GM11168 (cell line): ENCODE data around the gene POLD4.

Source experiments
- in situ Hi-C: fragments of 300-500 bp; cut with MboI; formaldehyde crosslinking; loops from one replicate; pipeline ENCODE4 v1.12.0; 2022; ENCODE audit warnings: low sequenced_read_pairs; ENCODE audit not compliant: unreplicated experiment

The POLD4 gene

GRCh38 chr11:67372321-67372992 lies 19.1 kb upstream of the POLD4 start:
- in situ Hi-C loops: no loop called here

- in situ Hi-C loops: no loop called here
Measured at GRCh38 chr11:67371911-67372320, 18.6 kb upstream of the POLD4 start.

- in situ Hi-C loops: no loop called here
Measured at GRCh38 chr11:67371189-67371910, 18.0 kb upstream of the POLD4 start.

- in situ Hi-C loops: no loop called here
Measured at GRCh38 chr11:67370351-67371076, 17.2 kb upstream of the POLD4 start.

- in situ Hi-C loops: no loop called here
Measured at GRCh38 chr11:67369801-67370284, 16.5 kb upstream of the POLD4 start.

GRCh38 chr11:67369275-67369674 lies 15.9 kb upstream of the POLD4 start:
- in situ Hi-C loops: no loop called here

- in situ Hi-C loops: no loop called here
Measured at GRCh38 chr11:67368621-67369020, 15.3 kb upstream of the POLD4 start.

GRCh38 chr11:67367761-67368227 lies 14.4 kb upstream of the POLD4 start:
- in situ Hi-C loops: no loop called here

- in situ Hi-C loops: no loop called here
Measured at GRCh38 chr11:67366961-67367760, 13.8 kb upstream of the POLD4 start.

GRCh38 chr11:67366546-67366945 lies 13.2 kb upstream of the POLD4 start:
- in situ Hi-C loops: no loop called here

- in situ Hi-C loops: no loop called here
Measured at GRCh38 chr11:67365736-67366444, 12.5 kb upstream of the POLD4 start.

GRCh38 chr11:67364783-67365722 lies 11.7 kb upstream of the POLD4 start:
- in situ Hi-C loops: no loop called here

GRCh38 chr11:67364169-67364568 lies 10.8 kb upstream of the POLD4 start:
- in situ Hi-C loops: no loop called here

GRCh38 chr11:67357831-67358670 lies 4.7 kb upstream of the POLD4 start:
- in situ Hi-C loops: no loop called here

GRCh38 chr11:67356864-67357561 lies 3.7 kb upstream of the POLD4 start:
- in situ Hi-C loops: no loop called here

- in situ Hi-C loops: no loop called here
Measured at GRCh38 chr11:67356387-67356863, 3.1 kb upstream of the POLD4 start.
